ENCODE results near the gene ASB7.

DNA sequence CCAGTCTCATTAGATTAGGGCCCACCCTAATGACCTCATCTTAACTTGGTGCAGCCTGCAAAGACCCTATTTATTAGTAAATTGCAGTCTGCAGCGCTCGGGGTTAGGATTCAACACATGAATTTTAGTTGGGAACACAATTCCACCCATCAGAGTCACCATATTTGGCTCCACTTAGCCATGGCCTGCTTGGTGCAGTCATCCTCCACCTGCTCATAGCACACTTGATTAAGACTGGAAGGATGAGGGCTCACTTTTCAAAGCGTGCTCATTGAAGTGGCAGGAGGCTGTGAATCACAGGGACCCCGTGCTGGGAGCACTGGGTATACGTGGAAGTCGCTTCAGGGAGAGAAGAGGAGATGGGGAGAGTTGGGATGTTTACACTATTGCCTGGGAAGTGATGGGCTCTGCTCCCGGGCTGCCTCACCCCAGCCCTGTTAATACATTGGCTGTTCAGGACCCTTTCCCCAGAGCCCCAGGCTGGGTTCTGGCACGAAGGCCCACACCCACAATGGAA lies 68.2 kb downstream of the ASB7 start:
- TF ChIP-seq, protein P1, sequence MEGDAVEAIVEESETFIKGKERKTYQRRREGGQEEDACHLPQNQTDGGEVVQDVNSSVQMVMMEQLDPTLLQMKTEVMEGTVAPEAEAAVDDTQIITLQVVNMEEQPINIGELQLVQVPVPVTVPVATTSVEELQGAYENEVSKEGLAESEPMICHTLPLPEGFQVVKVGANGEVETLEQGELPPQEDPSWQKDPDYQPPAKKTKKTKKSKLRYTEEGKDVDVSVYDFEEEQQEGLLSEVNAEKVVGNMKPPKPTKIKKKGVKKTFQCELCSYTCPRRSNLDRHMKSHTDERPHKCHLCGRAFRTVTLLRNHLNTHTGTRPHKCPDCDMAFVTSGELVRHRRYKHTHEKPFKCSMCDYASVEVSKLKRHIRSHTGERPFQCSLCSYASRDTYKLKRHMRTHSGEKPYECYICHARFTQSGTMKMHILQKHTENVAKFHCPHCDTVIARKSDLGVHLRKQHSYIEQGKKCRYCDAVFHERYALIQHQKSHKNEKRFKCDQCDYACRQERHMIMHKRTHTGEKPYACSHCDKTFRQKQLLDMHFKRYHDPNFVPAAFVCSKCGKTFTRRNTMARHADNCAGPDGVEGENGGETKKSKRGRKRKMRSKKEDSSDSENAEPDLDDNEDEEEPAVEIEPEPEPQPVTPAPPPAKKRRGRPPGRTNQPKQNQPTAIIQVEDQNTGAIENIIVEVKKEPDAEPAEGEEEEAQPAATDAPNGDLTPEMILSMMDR (IDR thresholded peaks at IDR 0.05; ENCODE audit: insufficient read depth, low read length, poor library complexity, severe bottlenecking) = no peak
- TF ChIP-seq EZH2phosphoT487 (conservative IDR thresholded peaks at IDR 0.05; ENCODE audit: low read length) = no peak

Measured in SU-DHL-6 (cell line).